NCI-H2081 treated with DMSO at 0.1 percent for 48 hours (cell line): Measurements from ENCODE around the gene ATP4B.
"Not testable (repeated sequence)": the region's sequence is repeated elsewhere in the genome, so short reads cannot be mapped to it uniquely, and the experiment has no call there.

ENCODE experiments used
- DNase-seq: peaks from one replicate; lab custom pipeline; 2025; lab: John Stamatoyannopoulos, UW

The ATP4B gene

GRCh38 chr13:113624235-113624587, 33.8 kb downstream of the ATP4B start:
- DNase-seq: no peak

- DNase-seq: no peak
These were observed 34.3 kb downstream of the ATP4B start for GRCh38 chr13:113623491-113624234.

- no peak for DNase-seq
These were observed 35.1 kb downstream of the ATP4B start for GRCh38 chr13:113622791-113623490.

GRCh38 chr13:113621986-113622550, 35.9 kb downstream of the ATP4B start:
- not testable (repeated sequence) for DNase-seq

GRCh38 chr13:113621498-113621897, 36.5 kb downstream of the ATP4B start:
- DNase-seq: not testable (repeated sequence)

- DNase-seq: no peak
These were observed 37.0 kb downstream of the ATP4B start for GRCh38 chr13:113621046-113621445.

GRCh38 chr13:113620036-113620796, 37.8 kb downstream of the ATP4B start:
- DNase-seq: no peak

- DNase-seq: no peak
These were observed 39.5 kb downstream of the ATP4B start for GRCh38 chr13:113618455-113618854.

- no peak for DNase-seq
These were observed 40.0 kb downstream of the ATP4B start for GRCh38 chr13:113617961-113618360.

GRCh38 chr13:113616991-113617749, 40.8 kb downstream of the ATP4B start:
- DNase-seq: no peak

- DNase-seq: no peak
These were observed 41.6 kb downstream of the ATP4B start for GRCh38 chr13:113616281-113616906.

- DNase-seq: no peak
These were observed 44.1 kb downstream of the ATP4B start for GRCh38 chr13:113613789-113614379.

- no peak for DNase-seq
These were observed 45.4 kb downstream of the ATP4B start for GRCh38 chr13:113612607-113613006.

- DNase-seq: no peak
These were observed 46.0 kb downstream of the ATP4B start for GRCh38 chr13:113611996-113612395.

- no peak for DNase-seq
These were observed 47.7 kb downstream of the ATP4B start for GRCh38 chr13:113610266-113610665.

- DNase-seq: no peak
These were observed 48.4 kb downstream of the ATP4B start for GRCh38 chr13:113609616-113610015.

GRCh38 chr13:113608967-113609533, 48.9 kb downstream of the ATP4B start:
- DNase-seq: no peak

GRCh38 chr13:113607889-113608635, 49.9 kb downstream of the ATP4B start:
- DNase-seq: no peak

- DNase-seq: no peak
These were observed 50.7 kb downstream of the ATP4B start for GRCh38 chr13:113607056-113607888.
